H9 (cell line): ENCODE measurements around the gene RGS8. TPM values are rescaled to one million over a fixed set of nuclear protein-coding genes. Genes with fewer than 3 reads are reported as not detected.

Source experiments
- DNase-seq: peaks from one replicate; pipeline ENCODE4 v3.0.0-alpha.2; 2017
- H2AFZ ChIP-seq: one replicate; pipeline ENCODE4 v1.6.1; 2013; ENCODE audit warnings: mild to moderate bottlenecking, low read length, control low read depth, moderate library complexity
- H2AK5ac ChIP-seq: 2 replicates; pipeline ENCODE4 v1.6.1; 2013; ENCODE audit warnings: low read length, control low read depth, mixed read lengths; ENCODE audit not compliant: insufficient read length
- H2BK120ac ChIP-seq: one replicate; pipeline ENCODE4 v1.6.1; 2013; ENCODE audit warnings: low read depth, mild to moderate bottlenecking, low read length, control low read depth, inconsistent platforms; ENCODE audit not compliant: poor library complexity, severe bottlenecking
- H2BK12ac ChIP-seq: 2 replicates; pipeline ENCODE4 v1.6.1; 2013; ENCODE audit warnings: low read length, control low read depth, mixed read lengths, low read depth; ENCODE audit not compliant: insufficient read length
- H2BK15ac ChIP-seq: 2 replicates; pipeline ENCODE4 v1.6.1; 2013; ENCODE audit warnings: low read depth, low read length, control low read depth
- H2BK20ac ChIP-seq: one replicate; pipeline ENCODE4 v1.6.1; 2013; ENCODE audit warnings: low read depth, mild to moderate bottlenecking, low read length, control low read depth, inconsistent platforms; ENCODE audit not compliant: poor library complexity, severe bottlenecking
- H2BK5ac ChIP-seq: 2 replicates; pipeline ENCODE4 v1.6.1; 2013; ENCODE audit warnings: low read length, control low read depth, mixed read lengths; ENCODE audit not compliant: insufficient read length
- H3K14ac ChIP-seq: 2 replicates; pipeline ENCODE4 v1.6.1; 2013; ENCODE audit warnings: low read length, control low read depth; ENCODE audit not compliant: insufficient read depth
- H3K18ac ChIP-seq: 2 replicates; pipeline ENCODE4 v1.6.1; 2013; ENCODE audit warnings: low read depth, mild to moderate bottlenecking, mixed read lengths, low read length, control low read depth; ENCODE audit not compliant: insufficient read length
- H3K23ac ChIP-seq: 2 replicates; pipeline ENCODE4 v1.6.1; 2013; ENCODE audit warnings: low read length, control low read depth, mixed read lengths, low read depth; ENCODE audit not compliant: insufficient read length
- H3K23me2 ChIP-seq: 2 replicates; pipeline ENCODE4 v1.6.1; 2013; ENCODE audit warnings: low read depth, mild to moderate bottlenecking, mixed read lengths, low read length, control low read depth; ENCODE audit not compliant: insufficient read length, poor library complexity, severe bottlenecking
- H3K27ac ChIP-seq: 2 replicates; pipeline ENCODE4 v1.5.1; 2013; ENCODE audit warnings: low read length, control low read depth, mixed read lengths, low read depth; ENCODE audit not compliant: insufficient read length
- H3K27me3 ChIP-seq: 2 replicates; pipeline ENCODE4 v1.6.1; 2013; ENCODE audit warnings: low read length, control low read depth, inconsistent platforms; ENCODE audit not compliant: insufficient read depth
- H3K4ac ChIP-seq: 2 replicates; pipeline ENCODE4 v1.6.1; 2013; ENCODE audit warnings: low read depth, mild to moderate bottlenecking, control low read depth, inconsistent platforms, low read length, moderate library complexity
- H3K4me1 ChIP-seq: 2 replicates; pipeline ENCODE4 v1.6.1; 2013; ENCODE audit warnings: low read length, control low read depth, inconsistent platforms; ENCODE audit not compliant: insufficient read depth
- H3K4me2 ChIP-seq: 2 replicates; pipeline ENCODE4 v1.6.1; 2013; ENCODE audit warnings: low read length, control low read depth, mixed read lengths; ENCODE audit not compliant: insufficient read length, insufficient read depth
- H3K56ac ChIP-seq: 2 replicates; pipeline ENCODE4 v1.6.1; 2013; ENCODE audit warnings: low read depth, mild to moderate bottlenecking, mixed read lengths, low read length, control low read depth; ENCODE audit not compliant: insufficient read length
- H3K79me1 ChIP-seq: 2 replicates; pipeline ENCODE4 v1.6.1; 2013; ENCODE audit warnings: low read depth, mild to moderate bottlenecking, moderate library complexity, low read length, control low read depth, inconsistent platforms; ENCODE audit not compliant: insufficient read depth, poor library complexity, severe bottlenecking
- H3K79me2 ChIP-seq: 2 replicates; pipeline ENCODE4 v1.6.1; 2013; ENCODE audit warnings: low read length, control low read depth, inconsistent platforms; ENCODE audit not compliant: insufficient read depth
- H3K9ac ChIP-seq: 2 replicates; pipeline ENCODE4 v1.6.1; 2013; ENCODE audit warnings: low read length, control low read depth, mixed read lengths; ENCODE audit not compliant: insufficient read length; ENCODE audit errors: extremely low read depth
- H3K9me3 ChIP-seq: one replicate; pipeline ENCODE4 v1.6.1; 2013; ENCODE audit warnings: low read depth, low read length, inconsistent platforms; ENCODE audit not compliant: control insufficient read depth
- H3T11ph ChIP-seq: one replicate; pipeline ENCODE4 v1.6.1; 2013; ENCODE audit warnings: mild to moderate bottlenecking, low read length, control low read depth, inconsistent platforms
- H4K20me1 ChIP-seq: one replicate; pipeline ENCODE4 v1.6.1; 2013; ENCODE audit not compliant: control insufficient read depth, insufficient read length, insufficient read depth
- H4K5ac ChIP-seq: 2 replicates; pipeline ENCODE4 v1.6.1; 2013; ENCODE audit warnings: low read depth, mild to moderate bottlenecking, mixed read lengths, low read length, control low read depth; ENCODE audit not compliant: insufficient read length
- H4K8ac ChIP-seq: replicated peaks from 2 replicates; pipeline ENCODE4 v1.6.1; 2013; ENCODE audit warnings: low read length, control low read depth, mixed read lengths, low read depth; ENCODE audit not compliant: insufficient read length
- H4K91ac ChIP-seq: 2 replicates; pipeline ENCODE4 v1.6.1; 2013; ENCODE audit warnings: low read depth, mild to moderate bottlenecking, moderate library complexity, mixed read lengths, low read length, control low read depth; ENCODE audit not compliant: insufficient read length
- H3K27ac Mint-ChIP-seq, 3 experiments: 2 replicates in 2 of 3; 3 replicates in 1 of 3; pipeline ENCODE4 v1.8.0; 2020 to 2021; ENCODE audit warnings: mixed read lengths in 3 of 3, mild to moderate bottlenecking in 1 of 3, moderate library complexity in 1 of 3
- H3K27me3 Mint-ChIP-seq: 2 replicates; pipeline ENCODE4 v1.8.0; 2021; ENCODE audit warnings: low read depth, mild to moderate bottlenecking, moderate library complexity, mixed read lengths
- H3K36me3 Mint-ChIP-seq, 3 experiments: 2 replicates in 2 of 3; 3 replicates in 1 of 3; pipeline ENCODE4 v1.8.0; 2020 to 2021; ENCODE audit warnings: low read depth in 3 of 3, mixed read lengths in 3 of 3; ENCODE audit not compliant: insufficient read depth in 1 of 3
- H3K4me1 Mint-ChIP-seq, 2 experiments: 2 replicates each; pipeline ENCODE4 v1.8.0; 2020; ENCODE audit warnings: mixed read lengths in 2 of 2
- H3K4me3 Mint-ChIP-seq, 2 experiments: 2 replicates in 1 of 2; 3 replicates in 1 of 2; pipeline ENCODE4 v1.8.0; 2020 to 2021; ENCODE audit warnings: mild to moderate bottlenecking in 2 of 2, mixed read lengths in 2 of 2, moderate library complexity in 1 of 2
- H3K9me3 Mint-ChIP-seq, 2 experiments: 2 replicates in 1 of 2; 3 replicates in 1 of 2; pipeline ENCODE4 v1.8.0; 2020; ENCODE audit warnings: mild to moderate bottlenecking in 2 of 2, mixed read lengths in 2 of 2, moderate library complexity in 1 of 2
- WGBS: extraction: QIAGEN DNeasy Blood & Tissue Kit; methylation state at CpG from one replicate; pipeline ENCODE4 v1.1.7; 2013; ENCODE audit warnings: missing lambda C conversion rate, low lambda C conversion rate, mixed read lengths; ENCODE audit not compliant: insufficient read length; ENCODE audit errors: extremely low coverage; 5-methylcytosine and 5-hydroxymethylcytosine counted together
- total RNA-seq: library from RNA; stranded (reverse); gene quantifications from 2 replicates; pipeline ENCODE4 v1.2.1, GENCODE V29; 2021
- TF ChIP-seq, protein P1 (sequence below): fragments of 200-600 bp; sonication (generic); conservative IDR thresholded peaks from 3 replicates; pipeline ENCODE4 v1.8.0; 2021; ENCODE audit warnings: antibody characterized with exemption, mild to moderate bottlenecking

RGS8 gene
- total RNA-seq, 1 experiment from 2014 or later, result not detected

DNA sequence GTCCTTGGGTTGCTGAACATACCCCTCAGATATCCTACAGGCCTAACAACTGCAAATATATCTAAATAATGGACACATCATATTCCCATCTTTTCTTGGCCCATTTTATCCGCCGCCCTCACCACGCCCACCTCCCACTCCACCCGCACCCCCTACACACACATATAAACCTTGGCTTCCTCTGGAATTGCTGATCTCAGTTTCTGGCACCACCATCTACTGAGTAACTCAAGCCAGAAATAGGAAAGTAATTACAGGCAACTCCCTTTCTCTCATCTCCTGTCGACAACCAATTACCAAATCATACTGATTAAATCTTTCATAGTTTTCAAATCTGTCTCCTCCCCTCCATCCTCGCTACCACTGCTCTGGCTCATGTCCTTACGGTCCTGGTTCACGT lies 4.7 kb downstream of the RGS8 start:
- Histone ChIP-seq H4K8ac (no peak overlapping the region), H3K9ac (no peak overlapping the region), H3K18ac (no peak overlapping the region), H2BK5ac (no peak overlapping the region), H3K9me3 (no peaks in the 10 kb centered on the region), H2BK120ac (no peak overlapping the region), H2BK15ac (no peak overlapping the region), H3K27me3 (no peaks in the 10 kb centered on the region; the same call in 1 of the 2 replicates), H4K91ac (no peak overlapping the region), H3T11ph (no peak overlapping the region), H3K27ac (no peak overlapping the region), H3K4me1 (no peaks in the 10 kb centered on the region; the same call in 1 of the 2 replicates), H4K5ac (no peak overlapping the region), H3K23ac (no peak overlapping the region), H2BK20ac (no peak overlapping the region), H2AFZ (no peak overlapping the region), H2AK5ac (no peak overlapping the region), H3K56ac (no peak overlapping the region), H2BK12ac (no peak overlapping the region), H3K14ac (no peak overlapping the region), H3K79me2 (no peaks in the 10 kb centered on the region), H3K23me2 (no peaks in the 10 kb centered on the region), H3K79me1 (no peaks in the 10 kb centered on the region), H3K4me2 (no peak overlapping the region), H4K20me1 (no peaks in the 10 kb centered on the region), H3K4ac (no peak overlapping the region)
- no peak overlapping the region for H3K27ac Mint-ChIP-seq
- H3K27me3 Mint-ChIP-seq, result peaks cover 27% of the 10 kb centered on the region
- TF ChIP-seq, protein P1, sequence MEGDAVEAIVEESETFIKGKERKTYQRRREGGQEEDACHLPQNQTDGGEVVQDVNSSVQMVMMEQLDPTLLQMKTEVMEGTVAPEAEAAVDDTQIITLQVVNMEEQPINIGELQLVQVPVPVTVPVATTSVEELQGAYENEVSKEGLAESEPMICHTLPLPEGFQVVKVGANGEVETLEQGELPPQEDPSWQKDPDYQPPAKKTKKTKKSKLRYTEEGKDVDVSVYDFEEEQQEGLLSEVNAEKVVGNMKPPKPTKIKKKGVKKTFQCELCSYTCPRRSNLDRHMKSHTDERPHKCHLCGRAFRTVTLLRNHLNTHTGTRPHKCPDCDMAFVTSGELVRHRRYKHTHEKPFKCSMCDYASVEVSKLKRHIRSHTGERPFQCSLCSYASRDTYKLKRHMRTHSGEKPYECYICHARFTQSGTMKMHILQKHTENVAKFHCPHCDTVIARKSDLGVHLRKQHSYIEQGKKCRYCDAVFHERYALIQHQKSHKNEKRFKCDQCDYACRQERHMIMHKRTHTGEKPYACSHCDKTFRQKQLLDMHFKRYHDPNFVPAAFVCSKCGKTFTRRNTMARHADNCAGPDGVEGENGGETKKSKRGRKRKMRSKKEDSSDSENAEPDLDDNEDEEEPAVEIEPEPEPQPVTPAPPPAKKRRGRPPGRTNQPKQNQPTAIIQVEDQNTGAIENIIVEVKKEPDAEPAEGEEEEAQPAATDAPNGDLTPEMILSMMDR, result no peak
- H3K4me3 Mint-ChIP-seq, result no peak overlapping the region
- no peaks in the 10 kb centered on the region for H3K36me3 Mint-ChIP-seq
- 100% methylated on average over 4 of the region's 8 CpGs for WGBS
- peaks cover 17 to 25% of the 10 kb centered on the region in 2 experiments for H3K4me1 Mint-ChIP-seq
- no peaks in the 10 kb centered on the region for H3K9me3 Mint-ChIP-seq
- DNase-seq, result no peak
